ENCODE results near the gene RECK.

DNA sequence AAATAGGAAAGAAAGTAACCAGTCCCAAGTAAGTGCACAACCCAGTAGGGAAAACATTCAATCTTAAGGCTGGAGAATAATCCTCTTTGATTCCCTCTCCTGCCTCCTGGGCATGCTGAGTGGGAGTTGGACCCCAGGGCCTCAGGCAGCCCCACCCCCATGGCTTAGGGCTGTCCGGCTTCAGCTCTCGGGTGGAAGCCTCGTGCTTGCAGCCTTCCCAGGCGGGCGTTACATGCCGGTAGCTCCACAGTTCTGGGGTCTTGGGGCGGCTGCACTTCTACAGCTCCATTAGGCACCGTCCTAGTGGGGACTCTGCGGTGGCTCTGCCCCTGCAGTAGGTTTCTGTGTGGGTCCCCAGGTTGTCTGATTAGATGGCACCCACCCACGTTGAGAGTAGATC lies 109.9 kb downstream of the RECK start:
- TF ChIP-seq, protein P1, sequence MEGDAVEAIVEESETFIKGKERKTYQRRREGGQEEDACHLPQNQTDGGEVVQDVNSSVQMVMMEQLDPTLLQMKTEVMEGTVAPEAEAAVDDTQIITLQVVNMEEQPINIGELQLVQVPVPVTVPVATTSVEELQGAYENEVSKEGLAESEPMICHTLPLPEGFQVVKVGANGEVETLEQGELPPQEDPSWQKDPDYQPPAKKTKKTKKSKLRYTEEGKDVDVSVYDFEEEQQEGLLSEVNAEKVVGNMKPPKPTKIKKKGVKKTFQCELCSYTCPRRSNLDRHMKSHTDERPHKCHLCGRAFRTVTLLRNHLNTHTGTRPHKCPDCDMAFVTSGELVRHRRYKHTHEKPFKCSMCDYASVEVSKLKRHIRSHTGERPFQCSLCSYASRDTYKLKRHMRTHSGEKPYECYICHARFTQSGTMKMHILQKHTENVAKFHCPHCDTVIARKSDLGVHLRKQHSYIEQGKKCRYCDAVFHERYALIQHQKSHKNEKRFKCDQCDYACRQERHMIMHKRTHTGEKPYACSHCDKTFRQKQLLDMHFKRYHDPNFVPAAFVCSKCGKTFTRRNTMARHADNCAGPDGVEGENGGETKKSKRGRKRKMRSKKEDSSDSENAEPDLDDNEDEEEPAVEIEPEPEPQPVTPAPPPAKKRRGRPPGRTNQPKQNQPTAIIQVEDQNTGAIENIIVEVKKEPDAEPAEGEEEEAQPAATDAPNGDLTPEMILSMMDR (IDR thresholded peaks at IDR 0.05; ENCODE audit: low read length) = no peak
- no peak for TF ChIP-seq EZH2phosphoT487 (IDR thresholded peaks at IDR 0.05; ENCODE audit: low read length)

All from MM.1S (cell line).